NCI-H2107 treated with DMSO at 0.1 percent for 48 hours (cell line): ENCODE results near the gene ATG7.
"Not testable (repeated sequence)": the region's sequence is repeated elsewhere in the genome, so short reads cannot be mapped to it uniquely, and the experiment has no call there.

Experiments
- DNase-seq: peaks from one replicate; lab custom pipeline; 2025; ENCODE audit not compliant: unreplicated experiment; lab: John Stamatoyannopoulos, UW

The ATG7 gene

GRCh38 chr3:11583235-11583634 lies 311.0 kb downstream of the ATG7 start:
- DNase-seq: no peak

- DNase-seq: no peak
Observed at GRCh38 chr3:11583638-11584046, 311.4 kb downstream of the ATG7 start.

GRCh38 chr3:11584570-11584969 lies 312.4 kb downstream of the ATG7 start:
- no peak for DNase-seq

GRCh38 chr3:11587766-11588165 lies 315.6 kb downstream of the ATG7 start:
- no peak for DNase-seq

GRCh38 chr3:11588338-11588737 lies 316.1 kb downstream of the ATG7 start:
- no peak for DNase-seq

- no peak for DNase-seq
Observed at GRCh38 chr3:11588755-11589154, 316.6 kb downstream of the ATG7 start.

GRCh38 chr3:11589706-11590105 lies 317.5 kb downstream of the ATG7 start:
- DNase-seq: no peak

- DNase-seq: no peak
Observed at GRCh38 chr3:11591002-11591355, 318.8 kb downstream of the ATG7 start.

GRCh38 chr3:11591391-11592282 lies 319.4 kb downstream of the ATG7 start:
- DNase-seq: peak; percentile 24

GRCh38 chr3:11592445-11593298 lies 320.5 kb downstream of the ATG7 start:
- DNase-seq: no peak

- no peak for DNase-seq
Observed at GRCh38 chr3:11593318-11594034, 321.3 kb downstream of the ATG7 start.

GRCh38 chr3:11595024-11595423 lies 322.8 kb downstream of the ATG7 start:
- not testable (repeated sequence) for DNase-seq

GRCh38 chr3:11596387-11596786 lies 324.2 kb downstream of the ATG7 start:
- DNase-seq: no peak

GRCh38 chr3:11600501-11601282 lies 328.5 kb downstream of the ATG7 start:
- DNase-seq: no peak

GRCh38 chr3:11601446-11602238 lies 329.4 kb downstream of the ATG7 start:
- no peak for DNase-seq

GRCh38 chr3:11602239-11602840 lies 330.1 kb downstream of the ATG7 start:
- no peak for DNase-seq

- DNase-seq: no peak
Observed at GRCh38 chr3:11602886-11603527, 330.8 kb downstream of the ATG7 start.

- DNase-seq: no peak
Observed at GRCh38 chr3:11603628-11604027, 331.4 kb downstream of the ATG7 start.
